Hypothalamus (tissue), 51 donors: ENCODE results near the gene RPH3AL.
"Not testable (repeated sequence)": the region's sequence is repeated elsewhere in the genome, so short reads cannot be mapped to it uniquely, and the experiment has no call there.

ENCODE experiments used
- DNase-seq, 51 donors: peaks; one replicate each; lab custom pipeline; 2025; lab: John Stamatoyannopoulos, UW

RPH3AL gene

GRCh38 chr17:248337-249235 is 104.0 kb downstream of the RPH3AL start:
- no peak for DNase-seq

- DNase-seq = no peak
Measured at GRCh38 chr17:247767-248166, 104.8 kb downstream of the RPH3AL start.

GRCh38 chr17:246851-247421 is 105.7 kb downstream of the RPH3AL start:
- no peak for DNase-seq

DNA sequence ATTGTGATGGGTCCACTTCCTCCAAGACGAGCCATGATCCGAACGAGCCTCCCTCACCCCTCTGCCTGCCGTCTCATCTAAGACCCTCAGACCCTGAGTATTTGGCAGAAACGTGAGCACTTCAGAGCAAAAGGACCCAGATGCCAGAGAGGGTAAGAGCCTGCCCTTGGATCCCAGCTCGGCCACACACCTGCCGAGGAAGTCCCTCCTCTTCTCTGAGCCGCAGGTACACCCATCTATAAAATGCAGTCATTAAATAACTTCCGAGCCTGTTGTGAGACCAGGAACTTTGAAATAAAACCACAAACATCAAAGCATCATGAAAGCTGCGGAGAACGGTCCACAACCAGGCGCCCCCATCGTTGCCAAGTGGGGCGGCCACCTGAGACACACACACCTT is 106.4 kb downstream of the RPH3AL start:
- no peak for DNase-seq

- DNase-seq = no peak
Measured at GRCh38 chr17:245611-246010, 107.0 kb downstream of the RPH3AL start.

- DNase-seq = no peak
Measured at GRCh38 chr17:245020-245419, 107.6 kb downstream of the RPH3AL start.

DNA sequence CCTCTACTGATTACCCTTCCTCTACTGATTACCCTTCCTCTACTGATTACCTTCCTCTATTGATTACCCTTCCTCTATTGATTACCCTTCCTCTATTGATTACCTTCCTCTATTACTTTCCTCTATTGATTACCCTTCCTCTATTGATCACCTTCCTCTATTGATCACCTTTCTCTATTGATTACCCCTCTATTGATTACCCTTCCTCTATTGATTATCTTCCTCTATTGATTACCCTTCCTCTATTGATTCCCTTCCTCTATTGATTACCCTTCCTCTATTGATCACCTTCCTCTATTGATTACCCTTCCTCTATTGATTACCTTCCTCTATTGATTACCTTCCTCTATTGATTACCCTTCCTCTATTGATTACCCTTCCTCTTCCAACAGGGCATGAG is 108.7 kb downstream of the RPH3AL start:
- not testable (repeated sequence) for DNase-seq

- no peak for DNase-seq
Measured at GRCh38 chr17:238964-239259, 113.7 kb downstream of the RPH3AL start.

DNA sequence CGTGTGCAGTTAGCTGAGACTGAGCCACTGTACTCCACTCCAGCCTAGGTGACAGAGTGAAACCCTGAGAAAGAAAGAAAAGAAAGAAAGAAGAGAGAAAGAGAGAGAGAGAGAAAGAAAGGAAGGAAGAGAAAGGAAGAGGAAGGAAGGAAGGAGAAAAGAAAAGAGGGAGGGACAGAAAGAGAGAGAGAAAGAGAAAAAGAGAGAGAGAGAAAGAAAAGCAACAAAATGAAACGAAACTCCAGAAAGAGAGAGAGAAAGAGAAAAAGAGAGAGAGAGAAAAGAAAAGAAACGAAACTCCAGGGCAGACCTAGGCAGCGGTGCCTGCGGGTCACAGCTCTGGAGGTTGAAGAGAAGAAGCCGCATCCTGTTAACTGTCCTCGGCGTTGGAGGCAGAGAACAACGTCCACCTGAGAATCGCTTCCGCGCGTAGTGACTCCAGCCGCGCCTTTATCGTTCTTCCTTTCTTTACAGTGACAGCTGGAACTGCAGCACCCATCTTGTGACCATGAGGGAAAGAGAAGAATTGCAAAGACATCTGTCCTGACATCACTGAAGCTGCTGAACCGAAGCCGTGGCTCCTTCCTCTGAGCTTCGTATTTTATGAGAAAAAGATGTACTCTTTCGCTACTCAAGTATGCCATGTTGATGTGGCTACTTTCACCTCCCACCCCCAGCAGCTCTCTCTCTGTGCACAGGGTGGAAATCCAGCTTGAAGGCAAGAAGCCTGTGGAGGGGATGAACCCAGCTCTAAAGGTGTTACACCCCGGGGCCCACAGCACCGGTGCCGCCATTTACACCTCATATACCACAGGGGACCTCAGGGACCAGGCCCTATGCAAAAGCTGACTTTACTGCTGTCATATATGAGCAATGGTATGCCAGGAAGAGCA is 114.3 kb downstream of the RPH3AL start:
- no peak for DNase-seq

DNA sequence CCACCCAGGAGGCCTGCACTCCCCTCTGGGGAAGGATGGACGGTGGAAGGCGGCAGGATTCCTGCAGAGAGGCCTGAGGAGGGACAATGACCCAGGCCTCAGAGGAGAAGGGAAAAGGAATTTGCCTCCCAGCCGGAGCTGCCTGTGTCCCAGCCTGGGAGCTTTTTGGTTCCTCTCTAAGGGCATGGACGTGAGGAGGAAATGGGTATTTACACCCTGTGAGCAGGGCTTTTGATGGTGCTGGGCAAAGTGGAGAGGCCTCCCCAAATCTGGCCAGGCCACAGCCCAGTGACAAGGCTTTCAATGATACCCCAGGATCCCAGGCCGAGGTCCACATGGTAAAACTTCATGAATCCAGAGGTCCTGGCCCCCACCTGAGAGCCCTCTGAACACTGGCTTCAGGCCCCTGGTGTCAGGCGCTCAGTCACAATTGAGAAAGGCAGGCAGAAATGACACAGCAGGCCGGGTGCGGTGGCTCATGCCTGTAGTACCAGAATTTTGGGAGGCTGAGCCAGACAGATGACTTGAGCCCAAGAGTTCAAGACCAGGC is 115.1 kb downstream of the RPH3AL start:
- DNase-seq = no peak

DNA sequence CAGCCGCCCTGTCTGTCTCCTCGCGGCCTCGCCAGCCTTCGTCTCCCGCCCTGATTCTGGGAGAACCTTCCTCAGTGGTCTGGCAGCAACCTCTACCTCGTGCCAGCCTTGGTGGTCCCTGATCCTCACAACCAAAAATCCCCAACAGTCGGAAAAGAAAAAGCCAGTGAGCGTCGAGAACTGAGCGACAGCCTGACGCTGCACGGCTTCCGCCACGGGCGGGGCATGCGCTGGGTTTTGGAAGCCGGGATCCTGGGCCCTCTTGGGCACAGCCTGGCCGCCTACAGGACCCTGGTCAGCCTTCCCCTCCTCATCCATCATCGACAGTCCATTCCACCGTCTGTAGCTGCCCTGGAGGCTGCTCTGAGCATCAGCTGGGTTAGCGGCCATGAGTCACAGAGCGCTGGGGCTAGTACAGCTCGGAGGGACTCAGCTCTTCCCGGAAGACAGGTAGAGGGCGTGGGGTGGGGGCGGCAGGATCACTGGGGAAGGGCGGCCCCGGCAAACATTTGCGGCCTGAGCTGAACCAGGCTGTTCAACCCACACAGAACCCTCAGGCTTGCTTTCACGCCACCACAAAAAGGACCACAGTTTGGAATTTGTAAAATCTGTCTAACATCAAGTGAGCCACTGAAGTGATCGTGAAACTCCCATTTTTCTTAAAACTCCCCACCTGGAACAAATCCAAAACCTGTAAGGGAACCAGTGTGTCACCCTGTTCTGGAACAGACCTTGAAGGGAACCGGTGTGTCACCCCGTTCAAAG is 115.8 kb downstream of the RPH3AL start:
- no peak for DNase-seq

DNA sequence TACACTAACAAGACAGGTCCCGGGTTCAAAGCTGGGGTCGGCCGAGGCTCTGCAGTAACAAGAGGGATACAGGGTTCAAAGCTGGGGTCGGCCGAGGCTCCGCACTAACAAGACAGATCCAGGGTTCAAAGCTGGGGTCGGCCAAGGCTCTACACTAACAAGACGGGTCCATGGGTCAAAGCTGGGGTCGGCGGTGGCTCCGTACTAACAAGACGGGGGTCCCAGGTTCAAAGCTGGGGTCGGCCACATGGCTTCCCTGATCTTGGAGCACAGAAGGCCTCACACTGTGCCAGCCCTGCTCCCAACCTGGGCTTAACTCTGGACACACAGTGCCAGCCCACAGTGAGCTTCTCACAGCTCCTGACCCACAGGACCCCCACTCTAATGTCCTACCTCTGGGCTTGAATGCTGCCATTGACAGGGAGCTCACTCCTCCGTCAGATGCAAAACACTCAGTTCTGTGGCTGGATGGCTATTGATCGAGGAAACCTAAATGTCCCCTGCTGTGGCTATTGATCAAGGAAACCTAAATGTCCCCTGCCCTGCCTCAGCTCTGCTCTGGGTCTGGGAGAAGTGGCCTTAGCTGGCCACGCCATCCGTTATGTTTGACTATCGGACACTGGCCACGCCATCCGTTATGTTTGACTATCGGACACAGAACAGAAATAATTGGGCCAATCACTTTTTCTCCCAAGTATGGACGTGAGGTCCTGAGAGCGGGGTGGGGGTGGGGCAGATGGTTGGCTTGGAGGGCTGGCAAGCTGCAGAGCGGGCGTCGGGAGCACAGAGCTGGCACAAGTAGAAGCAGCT is 116.6 kb downstream of the RPH3AL start:
- DNase-seq = no peak

- DNase-seq = not testable (repeated sequence)
Measured at GRCh38 chr17:234994-235830, 117.4 kb downstream of the RPH3AL start.

DNA sequence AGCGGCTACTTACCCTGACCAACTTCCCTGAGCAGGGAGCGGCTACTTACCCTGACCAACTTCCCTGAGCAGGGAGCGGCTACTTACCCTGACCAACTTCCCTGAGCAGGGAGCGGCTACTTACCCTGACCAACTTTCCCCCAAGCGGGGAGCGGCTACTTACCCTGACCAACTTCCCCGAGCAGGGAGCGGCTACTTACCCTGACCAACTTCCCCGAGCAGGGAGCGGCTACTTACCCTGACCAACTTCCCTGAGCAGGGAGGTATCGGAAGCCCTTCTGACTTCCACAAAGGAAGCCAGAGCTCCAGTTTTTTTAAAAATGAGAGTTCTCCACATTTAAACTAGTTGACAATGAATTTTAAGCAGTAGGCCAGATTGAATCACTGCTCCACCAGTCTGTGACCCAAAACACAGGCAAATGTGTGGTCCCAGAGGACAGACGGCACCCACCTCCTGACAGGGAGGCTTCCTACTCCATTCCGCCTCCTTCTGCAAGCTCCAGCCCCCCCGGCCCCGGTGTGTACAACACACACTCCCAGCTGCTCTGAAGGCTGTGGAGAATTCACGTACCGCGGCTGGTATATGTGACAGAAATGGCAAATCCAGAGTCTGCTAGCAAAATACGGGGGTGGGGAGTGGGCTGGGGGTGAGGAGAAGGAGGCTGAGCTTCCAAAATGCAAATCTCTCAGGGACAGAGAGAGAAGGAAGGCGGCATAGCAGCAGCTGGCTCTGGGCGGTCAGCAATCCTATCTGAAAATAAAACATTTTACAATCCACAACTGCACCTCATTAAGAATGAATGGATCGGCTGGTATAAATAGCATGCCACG is 118.2 kb downstream of the RPH3AL start:
- peak in 4 of 51 donors; percentile 6 to 53 (median 10) for DNase-seq

DNA sequence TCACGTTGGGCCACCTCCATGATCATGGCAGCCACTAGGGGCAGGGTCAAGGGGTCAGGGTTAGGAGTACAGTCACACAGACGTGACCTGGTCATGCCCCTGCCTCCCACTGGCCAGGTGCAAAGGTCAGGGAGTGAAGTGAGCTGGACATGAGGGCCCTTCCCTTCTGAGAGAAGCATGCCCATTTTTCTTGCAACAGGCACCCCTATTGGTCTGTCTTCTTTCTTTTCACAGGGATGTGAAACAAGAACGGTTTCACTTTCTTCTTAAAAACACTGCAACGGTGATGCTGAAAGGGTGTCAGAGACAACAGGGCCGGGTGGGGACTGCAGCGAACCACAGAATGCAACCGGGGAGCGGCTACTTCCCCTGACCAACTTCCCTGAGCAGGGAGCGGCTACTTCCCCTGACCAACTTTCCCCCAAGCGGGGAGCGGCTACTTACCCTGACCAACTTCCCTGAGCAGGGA is 119.1 kb downstream of the RPH3AL start:
- no peak for DNase-seq

DNA sequence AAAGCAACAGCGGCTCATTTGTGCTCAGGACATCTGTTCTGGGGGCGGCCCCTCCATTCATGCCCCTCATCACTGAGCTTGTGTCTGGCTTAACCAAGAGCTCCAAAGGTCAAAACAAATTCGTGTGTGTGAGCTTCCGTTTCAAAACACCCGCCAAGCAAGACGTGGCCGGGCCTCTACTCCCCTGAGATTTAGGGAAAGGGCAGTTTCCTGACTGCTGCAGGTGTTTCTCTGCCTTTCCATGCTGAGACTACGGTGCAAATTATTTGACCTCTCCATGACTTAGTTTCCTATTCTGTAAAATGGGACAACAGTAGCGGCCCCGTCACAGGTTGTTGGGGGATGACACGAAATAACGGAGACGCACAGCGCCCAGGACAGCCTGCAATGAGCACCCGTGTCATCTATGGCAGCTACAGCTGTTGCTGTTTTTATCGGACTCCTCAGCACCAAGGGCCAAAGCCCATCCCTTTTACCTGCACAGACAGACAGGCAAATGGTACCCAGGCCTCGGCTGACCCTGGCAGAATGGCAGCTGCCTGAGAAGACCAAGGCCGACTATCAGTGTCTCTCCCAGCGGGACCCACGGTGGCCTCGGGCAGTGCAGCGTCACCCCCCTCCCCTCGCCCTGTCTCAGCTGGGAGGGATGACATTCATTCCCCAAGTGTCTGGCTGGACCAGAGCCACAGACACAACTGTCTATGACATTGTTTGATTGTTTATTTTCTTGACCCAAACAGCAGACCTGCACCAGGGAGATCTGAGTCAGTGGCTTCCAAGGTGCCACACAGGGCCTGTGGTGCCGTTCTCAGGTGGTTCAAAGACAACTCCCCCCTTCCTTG is 120.4 kb downstream of the RPH3AL start:
- no peak for DNase-seq
